Right forelimb (tissue), 1 donor: Measurements from ENCODE around the gene GCK.

ENCODE experiments used
- DNase-seq: peaks from one replicate; pipeline ENCODE4 v3.0.0-alpha.2; 2018

GCK gene

DNA sequence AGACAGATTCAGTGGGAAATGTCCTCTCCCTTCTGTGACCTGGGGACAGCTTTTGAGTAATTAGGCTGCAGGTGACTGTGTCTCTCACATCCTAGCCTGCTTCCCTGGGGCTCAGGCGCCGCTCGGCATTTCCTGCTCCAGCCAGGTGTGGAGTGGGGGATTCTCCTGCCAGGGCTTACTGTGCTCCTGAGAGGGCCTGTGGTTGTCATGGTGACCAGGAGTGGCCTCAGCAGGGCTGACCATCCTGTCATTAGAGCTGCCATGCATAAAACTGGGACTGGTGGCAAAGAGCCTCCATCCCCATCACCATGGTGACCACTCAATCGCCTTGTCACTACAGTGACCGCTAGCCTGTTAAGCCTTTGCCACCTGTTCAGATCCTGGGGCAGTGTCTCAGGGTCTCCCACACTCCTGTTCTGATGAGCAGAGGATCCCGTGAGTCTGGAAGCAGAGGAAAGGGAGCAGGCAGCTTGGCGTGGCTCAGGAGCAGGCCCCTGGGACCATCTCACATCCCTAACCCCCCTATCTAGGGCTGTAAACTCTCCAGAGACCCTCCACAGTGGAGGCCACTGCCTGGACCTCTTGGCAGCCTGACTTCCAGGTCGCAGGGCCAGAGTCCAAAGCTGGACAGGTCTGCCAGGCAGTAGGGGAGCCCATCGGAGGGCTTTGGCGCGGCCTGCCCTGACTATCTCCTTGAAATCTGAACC, at the start of gene GCK:
Gene GCK, minus strand, starts transcription at position 154 of the 707 bp plus-strand sequence. CDS start 486 bp downstream, outside the sequence.
- DNase-seq = no peak

DNA sequence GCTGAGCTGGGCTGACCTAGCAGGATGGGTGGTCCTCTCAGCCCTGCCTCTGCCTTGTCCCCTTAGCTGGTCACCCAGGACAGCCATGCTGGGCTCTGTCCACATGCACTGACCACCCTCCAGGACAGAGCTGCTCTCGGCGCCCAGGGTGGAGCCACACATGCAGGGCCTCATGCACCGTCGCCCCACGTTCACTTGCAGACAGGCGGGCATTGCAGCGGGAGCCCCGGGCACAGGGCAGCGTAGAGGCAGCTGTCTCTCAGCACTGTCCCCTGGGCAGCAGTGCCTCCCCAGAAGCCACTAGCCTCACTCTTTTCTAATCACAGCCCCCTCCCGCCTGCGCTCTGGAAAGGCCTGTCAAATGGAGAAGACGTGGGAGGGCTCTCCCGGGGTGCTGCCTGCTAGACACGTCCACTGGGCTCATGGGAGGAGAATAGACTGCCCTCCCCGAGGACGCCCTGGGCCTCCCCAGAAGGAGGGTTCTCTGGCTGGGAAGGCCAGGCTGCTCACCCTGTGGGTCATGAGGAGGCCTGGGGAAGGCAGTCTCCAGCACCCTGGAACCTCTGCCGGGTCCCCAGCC, 49.0 kb upstream of the GCK start:
- DNase-seq = no peak

DNA sequence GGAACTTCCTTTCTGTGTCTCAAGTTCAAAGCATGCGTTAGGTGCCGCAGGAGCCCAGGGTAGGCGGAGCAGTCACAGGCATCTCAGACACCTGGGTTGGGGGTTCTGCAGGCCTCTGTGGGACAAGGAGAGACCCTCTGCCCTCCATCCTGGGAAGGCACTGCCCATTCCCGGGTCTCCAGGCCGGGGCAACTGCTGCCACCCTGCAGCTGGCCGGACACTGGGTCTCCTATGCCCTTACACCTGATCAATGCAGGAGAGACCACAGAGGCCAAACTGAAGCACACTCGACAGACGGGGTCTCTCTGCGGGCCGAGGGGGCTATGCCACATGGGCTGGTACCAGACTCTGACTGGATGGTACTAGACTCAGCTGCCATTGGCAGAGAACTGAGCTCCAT, 48.5 kb upstream of the GCK start:
- DNase-seq = no peak

DNA sequence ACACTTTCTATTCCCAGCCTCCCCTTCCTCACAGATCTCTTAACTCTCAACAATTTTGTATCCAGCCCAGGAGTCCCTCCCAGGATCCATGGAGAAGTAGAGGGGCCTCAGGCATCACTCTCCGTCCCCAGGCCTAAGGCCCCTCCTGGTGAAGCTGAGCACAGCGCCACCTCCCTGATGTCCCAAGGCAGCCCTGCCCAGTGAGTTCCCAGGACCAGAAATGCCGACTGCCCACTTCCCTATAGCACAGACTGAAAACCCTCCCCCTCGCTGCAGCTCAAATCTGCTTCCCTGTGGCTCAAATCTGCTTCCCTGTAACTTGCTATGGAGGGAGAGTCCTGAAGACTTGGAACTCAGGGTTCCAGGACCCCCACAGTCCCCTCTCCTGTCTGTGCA, 47.1 kb upstream of the GCK start:
- DNase-seq = no peak

DNA sequence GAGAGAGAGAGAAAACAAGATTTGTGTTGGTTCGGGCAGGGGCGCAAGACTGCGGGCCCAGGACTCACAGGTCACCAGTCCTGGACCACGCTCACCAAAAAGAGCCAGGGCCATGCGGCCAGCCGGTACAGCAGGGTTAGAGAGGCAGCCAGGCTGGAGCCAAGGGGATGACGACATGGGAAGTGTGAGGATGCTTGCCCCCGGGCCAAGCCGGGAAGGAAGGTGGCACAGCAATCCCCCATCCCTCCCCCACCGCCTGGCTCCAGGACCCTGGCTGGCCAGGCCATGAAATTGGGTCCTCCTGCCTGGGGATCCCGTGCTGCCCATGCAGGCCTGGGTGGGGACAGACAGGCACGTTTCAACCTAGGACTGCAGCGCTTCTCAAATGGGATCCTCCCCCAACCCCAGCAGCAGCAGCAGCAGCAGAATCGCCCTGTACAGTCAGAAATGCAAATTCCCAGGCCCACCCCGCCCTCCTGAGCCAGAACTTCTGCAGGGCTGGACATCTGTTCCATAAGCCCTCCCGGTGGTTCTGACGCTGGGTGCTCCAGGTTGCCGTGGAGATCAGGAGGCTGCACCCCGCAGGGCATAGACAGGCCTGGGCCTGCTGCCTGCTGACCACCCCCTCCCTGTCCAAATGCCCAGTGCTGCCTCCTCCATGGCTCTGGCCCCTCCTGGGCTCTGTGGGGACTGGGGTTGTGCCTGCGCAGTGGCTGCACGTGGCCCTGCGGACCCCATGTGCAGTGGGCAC, 46.5 kb upstream of the GCK start:
- no peak for DNase-seq

DNA sequence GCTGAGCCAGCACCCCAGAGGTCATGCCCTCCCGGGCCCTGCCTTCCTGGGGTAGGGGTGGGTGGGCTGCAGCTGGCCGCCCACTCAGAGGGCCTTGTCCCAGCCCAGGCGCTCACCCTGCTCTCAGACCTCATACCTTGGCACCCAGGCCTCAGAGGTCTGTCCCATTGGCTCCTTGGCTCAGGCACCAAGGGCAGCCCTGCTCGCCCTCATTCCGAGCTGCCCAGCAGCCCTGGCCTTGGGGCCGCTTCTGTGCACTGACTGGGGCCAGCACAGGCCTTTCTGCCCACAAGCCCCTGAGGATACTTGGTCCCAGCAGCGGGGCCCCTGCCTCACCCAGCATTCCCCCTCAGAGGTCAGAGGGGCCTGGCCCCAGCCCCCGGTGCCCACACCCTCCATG, 45.8 kb upstream of the GCK start:
- DNase-seq = no peak

DNA sequence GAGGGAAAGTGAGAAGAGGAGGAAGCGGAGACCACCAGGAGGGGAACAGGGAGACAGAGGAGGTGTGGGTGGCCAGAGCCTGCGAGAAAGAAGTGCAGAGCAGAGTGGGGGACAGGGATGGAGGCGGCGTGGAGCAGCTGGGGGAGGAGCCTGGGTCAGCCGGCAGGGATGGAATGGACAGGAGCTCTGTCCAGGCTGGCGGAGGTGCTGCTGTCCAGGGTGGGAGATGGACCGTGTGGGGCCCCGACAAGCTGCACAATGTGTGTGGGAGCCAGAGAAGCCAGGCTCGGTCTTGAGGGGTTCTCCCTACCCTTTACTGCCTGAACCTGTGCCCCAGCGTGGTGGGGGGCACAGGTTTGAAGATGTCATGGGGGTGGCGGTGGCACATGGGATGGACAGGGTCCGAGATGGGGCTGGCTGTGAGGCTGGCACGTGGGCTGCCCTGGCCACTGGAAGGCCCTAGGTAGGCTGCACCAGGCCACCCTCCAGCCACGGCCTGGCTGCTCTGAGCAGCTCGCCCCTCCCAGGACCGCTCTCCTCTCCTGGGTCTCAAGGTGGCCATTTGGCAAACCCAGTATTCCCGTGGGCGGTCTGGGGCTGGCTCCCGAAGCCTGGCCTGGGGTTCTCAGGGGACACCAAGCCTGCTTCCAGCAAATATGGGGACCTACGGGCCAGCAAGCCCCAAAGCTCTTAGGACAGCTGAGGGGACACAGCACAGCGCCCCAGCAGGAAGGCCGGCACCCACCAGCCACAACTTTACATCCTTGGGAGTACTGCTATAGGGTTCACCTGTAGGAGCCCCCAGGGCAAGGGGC, 43.9 kb upstream of the GCK start:
- no peak for DNase-seq

DNA sequence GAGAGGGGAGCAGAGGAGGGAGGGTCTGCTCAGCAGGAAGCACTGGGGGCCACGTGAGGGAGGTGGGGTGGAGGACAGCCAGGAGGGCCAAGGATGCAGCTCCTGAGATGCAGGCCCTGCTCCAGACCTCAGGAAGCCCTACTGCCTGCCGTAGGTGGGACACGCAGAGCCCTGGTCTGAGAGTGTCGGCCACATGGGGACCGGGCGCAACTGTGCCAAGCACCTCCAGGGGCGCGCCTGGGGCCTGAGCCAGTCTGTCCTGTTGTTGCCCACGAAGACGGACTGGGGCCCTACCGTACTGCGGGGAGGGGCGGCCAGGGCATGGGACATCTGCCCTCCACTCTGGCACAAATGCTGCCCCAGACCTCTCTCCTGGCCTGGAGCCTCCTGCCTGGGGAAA, 43.2 kb upstream of the GCK start:
- no peak for DNase-seq

DNA sequence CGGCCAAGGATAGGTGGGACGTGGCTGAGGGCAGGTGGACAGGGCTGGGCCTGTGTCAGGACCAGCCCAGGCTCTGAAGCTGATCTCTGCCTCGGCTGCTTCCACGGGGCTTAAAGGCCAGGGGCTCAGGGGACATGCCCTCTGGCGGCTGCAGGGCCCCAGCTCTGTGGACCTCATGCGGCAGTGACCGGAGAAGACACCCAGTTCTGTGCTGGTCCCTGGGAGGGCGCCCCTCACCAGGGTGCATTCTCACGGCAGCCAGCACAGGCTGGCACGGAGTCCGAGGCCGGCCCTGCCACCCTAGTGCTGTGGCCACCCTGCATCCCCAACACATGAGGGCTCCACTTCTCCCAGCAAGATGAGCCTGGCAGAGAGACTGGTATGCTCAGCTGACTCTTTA, 41.8 kb upstream of the GCK start:
- DNase-seq = no peak

DNA sequence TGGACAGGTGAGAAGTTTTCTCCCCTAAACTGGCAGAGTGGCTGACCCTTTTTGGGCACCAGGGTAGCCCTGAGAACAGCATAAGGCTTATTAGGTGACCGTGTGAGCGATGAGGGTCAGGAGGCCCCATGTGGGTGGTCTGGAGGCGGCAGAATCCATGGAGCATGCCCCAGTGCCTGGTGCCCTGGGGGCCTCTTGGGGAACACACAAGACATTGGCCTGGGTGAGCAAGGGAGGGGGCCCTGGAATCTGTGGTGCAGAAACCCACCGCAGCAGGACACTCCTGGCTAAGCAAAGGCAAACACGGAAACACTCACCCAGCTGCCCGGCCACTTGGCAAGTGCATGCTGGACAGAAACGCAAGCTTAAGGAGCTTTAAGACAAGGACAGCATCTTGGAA, 41.0 kb upstream of the GCK start:
- DNase-seq = no peak

DNA sequence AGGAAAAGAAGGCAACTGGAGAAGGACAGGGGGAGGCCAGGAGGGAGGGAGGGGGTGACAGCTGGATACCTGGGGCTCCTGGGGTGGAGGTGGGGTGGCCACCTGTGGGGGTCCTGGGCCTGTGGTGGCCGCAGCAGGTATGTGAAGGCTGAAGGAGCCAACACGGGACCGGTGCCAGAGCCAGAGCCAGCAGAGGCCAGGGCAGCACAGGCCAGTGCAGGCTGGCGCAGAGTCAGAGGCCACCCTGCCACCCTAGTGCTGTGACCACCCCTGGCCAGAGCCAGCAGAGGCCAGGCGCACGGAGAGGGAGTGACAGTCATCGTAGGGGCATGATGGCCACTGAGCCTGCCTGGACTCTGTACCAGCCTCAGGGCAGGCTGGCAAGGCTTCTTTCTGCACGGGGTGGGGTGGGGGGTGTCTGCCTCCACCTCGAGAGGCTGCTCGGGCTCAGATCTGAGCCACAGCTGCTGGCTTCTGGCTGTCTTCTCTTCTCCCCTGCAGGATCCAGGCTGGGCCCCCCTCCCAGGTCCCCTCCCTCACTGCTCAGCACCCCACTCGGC, 40.4 kb upstream of the GCK start:
- no peak for DNase-seq

DNA sequence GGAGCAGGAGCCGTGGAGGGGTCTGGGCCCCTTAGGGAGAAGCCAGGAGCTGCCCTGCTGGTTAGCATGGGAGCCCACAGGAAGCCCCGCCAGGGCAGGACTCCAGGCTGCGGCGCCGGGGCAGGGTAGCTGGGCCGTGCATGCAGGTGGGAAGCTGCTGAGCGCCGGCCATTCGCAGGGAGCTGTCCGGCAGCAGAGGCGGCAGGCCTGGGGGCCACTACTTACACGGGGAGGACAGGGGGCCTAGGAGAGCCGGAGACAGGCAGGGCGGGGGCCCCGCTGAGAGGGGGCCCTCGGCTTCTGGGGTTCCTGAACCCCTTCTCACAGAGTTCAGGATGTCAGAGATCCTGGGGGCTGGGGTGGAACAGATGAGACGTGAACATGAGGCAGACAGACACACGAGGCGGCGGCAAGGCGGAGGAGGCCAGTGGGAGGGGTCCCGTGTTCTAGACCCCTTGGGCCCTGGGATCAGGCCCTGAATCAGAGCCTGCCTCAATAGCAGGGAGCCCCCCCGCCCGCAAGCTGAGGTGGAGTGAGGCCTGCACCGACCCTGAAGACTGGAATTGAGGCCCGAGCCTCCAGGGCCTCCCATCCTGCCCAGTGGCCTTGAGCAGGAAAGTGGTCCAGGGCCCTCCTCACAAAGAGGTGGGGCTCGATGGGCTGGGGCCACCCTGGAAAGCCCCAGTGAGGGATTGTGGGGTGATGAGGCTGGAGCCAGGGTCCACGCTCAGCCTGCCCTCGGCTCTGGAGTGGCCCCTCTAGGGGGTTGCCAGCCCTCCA, 39.5 kb upstream of the GCK start:
- no peak for DNase-seq

DNA sequence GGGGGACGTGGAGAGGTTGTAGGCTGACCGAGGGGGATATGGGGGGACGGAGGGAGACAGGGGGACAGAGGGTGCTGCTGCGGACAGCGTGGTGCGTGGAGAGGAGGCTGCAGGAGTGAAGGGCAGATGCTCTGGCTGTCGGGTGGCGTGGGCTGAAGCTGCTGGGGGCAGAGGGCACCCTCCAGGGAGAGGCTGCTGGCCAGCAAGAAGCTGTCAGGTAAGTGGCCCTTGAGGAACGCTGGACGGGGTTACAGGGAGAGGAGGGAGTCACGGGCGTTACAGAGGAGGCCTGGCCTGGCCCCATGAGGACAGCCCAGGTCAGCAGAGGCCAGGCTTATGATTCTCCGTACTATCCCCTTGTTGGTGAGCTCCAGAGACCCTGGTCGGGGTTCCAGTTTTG, 38.7 kb upstream of the GCK start:
- no peak for DNase-seq

DNA sequence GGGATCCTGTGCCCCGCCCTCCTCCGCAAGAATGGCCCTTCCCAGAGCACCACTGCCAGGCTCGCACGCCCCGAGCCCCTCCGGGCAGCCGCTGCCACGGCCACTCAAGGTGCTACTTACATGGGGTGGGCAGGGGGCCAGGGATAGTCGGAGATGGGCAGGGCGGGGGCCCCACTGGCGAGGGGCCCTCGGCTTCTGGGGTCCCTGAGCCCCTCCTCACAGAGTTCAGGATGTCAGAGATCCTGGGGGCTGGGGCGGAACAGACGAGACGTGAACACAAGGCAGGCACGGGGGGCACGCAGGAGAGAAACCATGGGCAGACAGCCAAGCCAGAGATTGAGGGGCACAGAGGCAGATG, 37.1 kb upstream of the GCK start:
- DNase-seq = no peak

DNA sequence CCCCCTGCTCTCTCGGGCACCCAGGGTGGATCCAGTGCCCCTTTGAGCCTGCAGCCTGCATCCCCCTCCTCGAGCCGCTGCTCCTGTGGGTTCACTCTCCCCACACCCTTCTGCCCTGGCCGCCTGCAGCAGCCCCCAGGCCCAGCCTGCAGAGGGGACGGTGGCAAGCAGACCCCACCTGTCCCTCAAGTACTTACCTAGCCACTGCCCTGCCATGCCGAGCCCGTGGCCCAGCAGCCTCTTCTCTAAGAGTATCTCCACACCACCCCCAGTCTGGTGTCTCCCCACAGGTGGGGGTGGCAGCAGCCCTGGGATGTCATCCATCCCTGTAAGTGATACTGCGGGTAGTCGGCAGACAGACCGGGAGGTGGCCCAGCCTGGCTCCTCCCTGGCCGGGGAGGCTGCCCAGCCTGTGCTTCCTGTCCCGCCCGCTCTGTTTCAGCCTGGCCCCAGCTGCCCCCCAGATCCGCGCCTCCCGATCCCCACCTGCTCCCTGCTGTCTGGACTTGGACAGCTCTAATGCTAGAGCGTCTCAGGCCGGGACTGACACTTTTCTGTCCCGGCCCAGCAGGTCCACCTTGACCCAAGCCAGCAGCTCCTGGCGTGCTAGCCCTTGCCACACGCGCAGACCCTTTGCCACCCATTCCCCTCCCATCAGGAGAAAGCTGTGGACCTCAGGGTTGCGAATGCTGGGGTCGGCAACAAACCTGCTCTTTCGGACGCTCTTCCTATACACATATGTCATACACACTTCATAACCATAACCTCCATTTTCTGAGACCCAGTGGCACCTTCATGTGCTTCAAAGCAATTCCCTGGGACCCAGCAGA, 36.5 kb upstream of the GCK start:
- no peak for DNase-seq

DNA sequence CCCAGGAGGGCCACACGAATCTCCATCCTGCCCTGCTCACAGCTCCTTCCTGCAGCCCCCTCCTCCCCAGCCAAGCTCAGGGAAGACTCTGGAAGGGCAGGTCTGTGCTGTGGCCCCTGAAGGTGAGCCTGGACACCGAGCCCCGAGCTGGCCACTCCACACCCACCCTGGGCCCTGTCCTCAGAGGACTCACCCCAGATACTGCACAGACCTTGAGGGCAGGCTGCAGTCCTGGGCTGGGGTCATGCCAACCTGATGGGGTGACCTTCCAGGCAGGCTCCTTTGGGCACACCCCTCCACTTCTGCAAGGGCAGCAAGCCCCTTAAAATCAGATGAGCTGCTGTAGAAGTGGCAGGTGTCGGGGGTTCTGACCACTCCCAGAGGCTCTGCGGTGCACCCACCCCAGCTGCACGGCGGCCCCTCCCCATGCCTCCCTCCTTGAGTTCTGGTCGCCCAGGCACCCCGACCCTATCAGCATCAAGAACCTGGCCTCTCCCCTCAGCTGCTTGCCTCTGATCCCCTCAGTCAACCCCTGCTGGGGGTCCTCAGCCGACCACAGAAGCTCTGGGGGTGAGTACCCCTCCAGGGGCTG, 35.8 kb upstream of the GCK start:
- no peak for DNase-seq

DNA sequence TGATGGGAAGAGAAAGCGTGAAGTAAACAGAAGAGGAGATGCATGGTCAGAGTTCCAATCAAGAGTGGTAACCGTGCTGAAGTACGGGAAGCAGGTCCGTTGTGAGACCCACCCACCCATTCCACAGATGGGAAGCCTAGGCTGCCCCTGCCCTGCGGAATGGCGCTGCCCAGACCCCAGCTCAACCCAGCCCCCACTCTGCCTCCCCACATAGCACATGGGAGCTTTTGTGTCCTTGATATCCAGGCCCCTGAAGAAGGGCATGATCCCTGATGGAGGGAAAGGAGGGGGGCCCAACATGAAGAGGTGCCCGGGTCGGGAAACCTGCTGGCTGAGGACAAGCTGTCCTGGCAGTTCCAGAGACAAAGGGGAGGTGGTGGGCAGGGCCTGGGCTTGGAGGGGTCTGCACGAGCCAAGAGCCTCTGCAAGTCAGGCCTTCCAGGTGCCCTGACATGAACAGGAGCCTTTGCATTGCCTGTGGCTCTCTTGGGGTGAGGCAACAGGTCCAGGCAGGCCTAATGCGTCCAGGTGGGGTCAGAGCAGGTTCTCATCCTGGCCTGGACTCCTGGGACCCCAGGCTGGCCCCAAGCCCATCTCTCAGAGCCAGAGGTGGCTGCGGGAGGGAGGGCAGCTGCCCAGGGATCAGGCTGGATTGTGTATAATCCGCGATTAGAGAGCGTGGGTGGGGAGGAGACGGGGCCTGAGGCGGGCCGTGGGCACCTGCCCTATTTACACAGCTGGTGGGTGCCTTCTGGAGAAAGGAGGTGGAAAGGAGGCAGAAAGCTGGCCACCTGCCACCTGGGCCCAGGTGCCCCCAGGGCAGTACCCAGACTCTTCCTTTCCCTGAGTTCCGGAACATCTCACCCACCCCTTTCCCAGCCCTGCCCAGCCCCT, 35.1 kb upstream of the GCK start:
- DNase-seq = no peak

DNA sequence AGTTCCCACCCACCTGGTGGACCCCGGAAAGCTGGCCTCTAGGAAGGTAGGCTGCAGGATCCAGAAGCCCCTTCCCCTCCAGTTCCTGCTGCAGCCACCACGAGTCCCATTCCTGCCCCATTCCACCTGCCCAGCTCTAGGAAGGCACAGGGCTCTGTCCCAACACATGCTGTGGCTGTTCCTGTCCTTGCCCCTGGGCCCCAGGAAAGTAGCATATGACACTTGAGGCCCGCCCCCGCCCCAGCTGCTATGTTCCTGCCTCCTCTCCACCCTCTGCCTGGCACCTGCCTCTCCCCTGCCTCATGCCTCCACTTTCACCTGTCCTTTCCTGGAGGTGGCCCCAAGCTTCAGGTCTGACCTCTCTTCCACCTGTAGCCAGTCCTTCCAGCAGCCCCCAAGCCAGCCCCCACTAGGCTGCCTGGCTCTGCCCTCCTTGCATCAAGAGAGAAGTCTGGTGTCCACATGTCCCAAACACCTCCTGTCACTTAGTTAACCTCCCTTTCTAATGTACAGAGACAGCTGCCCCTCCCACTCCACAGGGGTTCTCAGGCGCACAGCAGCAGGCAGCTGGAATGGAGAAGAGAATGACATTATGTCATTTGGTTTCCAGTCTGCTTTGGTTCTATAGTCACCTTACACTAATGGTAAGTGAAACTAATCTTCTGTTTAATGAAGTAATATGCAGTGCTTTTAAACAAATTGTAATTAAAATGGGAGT, 34.3 kb upstream of the GCK start:
- no peak for DNase-seq

DNA sequence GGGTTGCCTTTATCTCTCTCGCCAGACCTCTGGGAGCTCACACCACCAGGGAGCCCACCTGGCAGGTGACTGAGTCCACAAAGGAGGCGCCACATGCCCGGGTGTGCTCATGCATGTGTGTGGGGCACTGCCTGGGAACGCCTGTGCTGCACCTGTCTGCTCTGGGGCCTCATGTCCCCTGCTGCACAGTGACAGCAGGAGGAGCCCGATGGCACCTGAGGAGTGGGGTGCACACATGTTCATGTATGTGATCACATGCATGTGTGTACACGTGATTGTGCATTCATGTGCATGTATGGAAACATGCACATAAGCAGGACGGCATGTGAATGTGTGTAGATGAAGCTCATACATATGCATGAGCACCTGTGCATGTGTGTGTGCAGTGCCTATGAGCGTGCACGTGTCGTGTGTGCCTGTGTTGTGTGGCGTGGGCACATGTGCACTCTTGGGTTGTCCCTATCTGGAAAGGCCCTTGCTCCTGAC, 33.6 kb upstream of the GCK start:
- no peak for DNase-seq
